Measurements from ENCODE around the gene SHISA8.
"Not testable (repeated sequence)": the region's sequence is repeated elsewhere in the genome, so short reads cannot be mapped to it uniquely, and the experiment has no call there.

Gene SHISA8

GRCh38 chr22:41898645-41899044 is 16.2 kb downstream of the SHISA8 start:
- no peak for DNase-seq

GRCh38 chr22:41893591-41894375 is 21.1 kb downstream of the SHISA8 start:
- DNase-seq, result no peak

- DNase-seq, result no peak
Measured at GRCh38 chr22:41892721-41893120, 22.2 kb downstream of the SHISA8 start.

GRCh38 chr22:41891407-41891806 is 23.5 kb downstream of the SHISA8 start:
- DNase-seq, result no peak

GRCh38 chr22:41888627-41889200 is 26.2 kb downstream of the SHISA8 start:
- DNase-seq, result no peak

- no peak for DNase-seq
Measured at GRCh38 chr22:41885516-41885915, 29.4 kb downstream of the SHISA8 start.

GRCh38 chr22:41885116-41885515 is 29.8 kb downstream of the SHISA8 start:
- no peak for DNase-seq

GRCh38 chr22:41883400-41883799 is 31.5 kb downstream of the SHISA8 start:
- no peak for DNase-seq

GRCh38 chr22:41880653-41881052 is 34.2 kb downstream of the SHISA8 start:
- DNase-seq, result no peak

- no peak for DNase-seq
Measured at GRCh38 chr22:41876675-41877074, 38.2 kb downstream of the SHISA8 start.

GRCh38 chr22:41876275-41876674 is 38.6 kb downstream of the SHISA8 start:
- DNase-seq, result peak; percentile 32

GRCh38 chr22:41875531-41876270 is 39.2 kb downstream of the SHISA8 start:
- DNase-seq, result no peak

- no peak for DNase-seq
Measured at GRCh38 chr22:41874090-41874489, 40.8 kb downstream of the SHISA8 start.

GRCh38 chr22:41873391-41873790 is 41.5 kb downstream of the SHISA8 start:
- DNase-seq, result no peak

- DNase-seq, result no peak
Measured at GRCh38 chr22:41870786-41871185, 44.1 kb downstream of the SHISA8 start.

GRCh38 chr22:41870081-41870480 is 44.8 kb downstream of the SHISA8 start:
- DNase-seq, result not testable (repeated sequence)

- no peak for DNase-seq
Measured at GRCh38 chr22:41868556-41868955, 46.3 kb downstream of the SHISA8 start.

- no peak for DNase-seq
Measured at GRCh38 chr22:41863472-41863871, 51.4 kb downstream of the SHISA8 start.

GRCh38 chr22:41862530-41863266 is 52.2 kb downstream of the SHISA8 start:
- DNase-seq, result no peak

GRCh38 chr22:41862160-41862529 is 52.7 kb downstream of the SHISA8 start:
- no peak for DNase-seq

All from fibroblast of skin of scalp (primary cell).